OCI-LY7 (cell line): ENCODE results near the gene LAMTOR2.

Experiments
- EZH2phosphoT487 ChIP-seq: fragments of 200-600 bp; sonication (generic); IDR thresholded peaks from 2 replicates; pipeline ENCODE4 v1.6.1; 2018; ENCODE audit warnings: low read depth, borderline replicate concordance, mild to moderate bottlenecking, mixed run types, antibody characterized with exemption, low read length, moderate library complexity, mixed read lengths
- TF ChIP-seq, protein P1 (sequence below): fragments of 200-600 bp; sonication (generic); conservative IDR thresholded peaks from 2 replicates; pipeline ENCODE4 v1.5.1; 2014; ENCODE audit warnings: mild to moderate bottlenecking, antibody characterized with exemption, low read length, moderate library complexity, mixed read lengths

DNA sequence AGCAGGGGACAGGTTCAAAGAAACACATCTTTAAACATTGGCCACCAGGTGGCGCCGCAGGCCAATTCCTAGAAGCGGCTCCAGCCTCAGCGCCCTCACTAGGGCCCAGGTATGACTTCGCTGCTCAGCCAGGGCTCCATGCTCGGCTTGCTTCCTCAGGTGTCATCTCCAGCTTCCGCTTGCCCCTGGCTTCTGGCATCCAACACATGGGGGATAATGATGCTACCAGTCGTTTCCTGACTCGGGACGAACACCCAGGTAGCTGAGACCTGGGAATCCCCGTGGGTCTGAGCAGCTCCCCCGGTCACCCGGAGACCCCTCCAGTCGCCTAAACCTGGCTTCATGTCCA lies 36.2 kb downstream of the LAMTOR2 start:
- TF ChIP-seq, protein P1, sequence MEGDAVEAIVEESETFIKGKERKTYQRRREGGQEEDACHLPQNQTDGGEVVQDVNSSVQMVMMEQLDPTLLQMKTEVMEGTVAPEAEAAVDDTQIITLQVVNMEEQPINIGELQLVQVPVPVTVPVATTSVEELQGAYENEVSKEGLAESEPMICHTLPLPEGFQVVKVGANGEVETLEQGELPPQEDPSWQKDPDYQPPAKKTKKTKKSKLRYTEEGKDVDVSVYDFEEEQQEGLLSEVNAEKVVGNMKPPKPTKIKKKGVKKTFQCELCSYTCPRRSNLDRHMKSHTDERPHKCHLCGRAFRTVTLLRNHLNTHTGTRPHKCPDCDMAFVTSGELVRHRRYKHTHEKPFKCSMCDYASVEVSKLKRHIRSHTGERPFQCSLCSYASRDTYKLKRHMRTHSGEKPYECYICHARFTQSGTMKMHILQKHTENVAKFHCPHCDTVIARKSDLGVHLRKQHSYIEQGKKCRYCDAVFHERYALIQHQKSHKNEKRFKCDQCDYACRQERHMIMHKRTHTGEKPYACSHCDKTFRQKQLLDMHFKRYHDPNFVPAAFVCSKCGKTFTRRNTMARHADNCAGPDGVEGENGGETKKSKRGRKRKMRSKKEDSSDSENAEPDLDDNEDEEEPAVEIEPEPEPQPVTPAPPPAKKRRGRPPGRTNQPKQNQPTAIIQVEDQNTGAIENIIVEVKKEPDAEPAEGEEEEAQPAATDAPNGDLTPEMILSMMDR = peak; percentile 97
- TF ChIP-seq EZH2phosphoT487 = no peak
